Transverse colon (tissue), 4 donors: ENCODE measurements around the gene SLC31A2. TPM values are rescaled to one million over a fixed set of nuclear protein-coding genes. Genes with fewer than 3 reads are reported as not detected.

Experiments used
- DNase-seq: peaks from one replicate; pipeline ENCODE4 v3.0.0-alpha.2; 2019
- H3K27ac ChIP-seq, 4 donors: fragments of 200-600 bp; sonication (generic); 2 replicates each; pipeline ENCODE4 v1.5.1; 2016 to 2018; ENCODE audit warnings: inconsistent platforms in 4 of 4
- H3K27me3 ChIP-seq: fragments of 200-600 bp; sonication (generic); 2 replicates; pipeline ENCODE4 v1.5.1; 2017; ENCODE audit warnings: inconsistent platforms
- H3K36me3 ChIP-seq, 4 donors: fragments of 200-600 bp; sonication (generic); 2 replicates each; pipeline ENCODE4 v1.5.1; 2017 to 2019; ENCODE audit warnings: inconsistent platforms in 4 of 4
- H3K4me1 ChIP-seq, 4 donors: fragments of 200-600 bp; sonication (generic); 2 replicates each; pipeline ENCODE4 v1.5.1; 2017 to 2020; ENCODE audit warnings: inconsistent platforms in 4 of 4
- H3K4me3 ChIP-seq, 4 donors: fragments of 200-600 bp; sonication (generic); 1 replicate in 1 of 4; 2 replicates in 3 of 4; pipeline versions ENCODE4 v1.5.1 to v1.6.1; 2017 to 2019; ENCODE audit warnings: inconsistent platforms in 4 of 4
- H3K9me3 ChIP-seq, 2 donors: fragments of 200-600 bp; sonication (generic); 2 replicates each; pipeline ENCODE4 v1.5.1; 2017 to 2019; ENCODE audit warnings: inconsistent platforms in 2 of 2
- CTCF ChIP-seq, 5 experiments: fragments of 200-600 bp in 3 of 5; fragments of 450-650 bp in 2 of 5; sonication (generic) in 3 of 5; IDR thresholded peaks; 1 replicate in 2 of 5; 2 replicates in 3 of 5; pipeline ENCODE4 v1.5.1; 2016 to 2017; ENCODE audit warnings: antibody characterized with exemption in 5 of 5, inconsistent platforms in 3 of 5, mild to moderate bottlenecking in 2 of 5, moderate library complexity in 1 of 5
- EP300 ChIP-seq: sonication (generic); formaldehyde crosslinking; IDR thresholded peaks from one replicate; pipeline ENCODE4 v1.6.1; 2017; ENCODE audit warnings: antibody characterized with exemption, low read depth
- POLR2A ChIP-seq: fragments of 450-650 bp; IDR thresholded peaks from one replicate; pipeline ENCODE4 v1.6.1; 2016; ENCODE audit warnings: antibody characterized with exemption, mild to moderate bottlenecking, moderate library complexity
- POLR2AphosphoS5 ChIP-seq, 3 donors: sonication (generic); formaldehyde crosslinking; IDR thresholded peaks; one replicate each; pipeline ENCODE4 v1.6.1; 2016; ENCODE audit warnings: antibody characterized with exemption in 3 of 3
- WGBS, 2 donors: methylation state at CpG; one replicate each; pipeline ENCODE4 v1.1.5; 2018; ENCODE audit warnings: low coverage in 1 of 2; 5-methylcytosine and 5-hydroxymethylcytosine counted together
- in situ Hi-C, 4 donors: fragments of 200-750 bp; cut with MboI; loops; one replicate each; pipeline versions ENCODE4 v1.15.0 to v1.15.1; 2017; ENCODE audit warnings: low sequenced_read_pairs in 3 of 4, low pct_ligation_motif_present in 1 of 4, low pct_unique_long_range_greater_than_20kb in 1 of 4
- intact Hi-C: fragments of 100-400 bp; cut with DNase I; formaldehyde crosslinking; loops from one replicate; pipeline ENCODE4 v1.15.1; 2023; ENCODE audit warnings: low total_unique reads
- total RNA-seq, 4 donors: library from RNA; depleted of rRNA; stranded (reverse); fragments of >200 nt; gene quantifications; one replicate each; pipeline ENCODE4 v1.1.0, GENCODE V29; 2016

The SLC31A2 gene
- total RNA-seq, 4 donors from 2014 or later, result 4.4 to 81.6 (median 40.3) TPM

- no peak for DNase-seq
- Histone ChIP-seq H3K27ac (no peak overlapping the region), H3K9me3 (no peaks in the 10 kb centered on the region), H3K36me3 (peaks cover 0 to 80% (median 30%) of the 10 kb centered on the region in 4 donors), H3K4me1 (no peaks in the 10 kb centered on the region), H3K27me3 (no peaks in the 10 kb centered on the region), H3K4me3 (no peak overlapping the region)
- intact Hi-C loops (no loop called here), in situ Hi-C loops (no loop called here)
- WGBS, 2 donors, result 97% methylated on average over 4 of the region's 4 CpGs; no CpG with 5 or more reads in 1 of the 2 donors
- TF ChIP-seq CTCF (IDR thresholded peaks at IDR 0.05) (no peak), POLR2A (no peak), POLR2AphosphoS5 (IDR thresholded peaks at IDR 0.05) (no peak), EP300 (no peak)
Measured at GRCh38 chr9:113166039-113166438, 15.2 kb downstream of the SLC31A2 start.

- no peak for TF ChIP-seq POLR2A
- TF ChIP-seq POLR2AphosphoS5 (IDR thresholded peaks at IDR 0.05), result no peak
- TF ChIP-seq EP300, result no peak
- no peak for TF ChIP-seq CTCF (IDR thresholded peaks at IDR 0.05)
- DNase-seq, result no peak
- no peaks in the 10 kb centered on the region for H3K27me3 ChIP-seq
- H3K36me3 ChIP-seq, result peaks cover 0 to 86% (median 35%) of the 10 kb centered on the region in 4 donors
- H3K4me3 ChIP-seq, result no peak overlapping the region
- 99% methylated on average over 5 of the region's 5 CpGs; no CpG with 5 or more reads in 1 of the 2 donors for WGBS, 2 donors
- H3K9me3 ChIP-seq, result no peaks in the 10 kb centered on the region
- intact Hi-C loops (no loop called here), in situ Hi-C loops (no loop called here)
- H3K4me1 ChIP-seq, result no peaks in the 10 kb centered on the region
- no peak overlapping the region for H3K27ac ChIP-seq
Measured at GRCh38 chr9:113168809-113169208, 18.0 kb downstream of the SLC31A2 start.

- intact Hi-C loops, result no loop called here
- H3K27ac ChIP-seq, result no peak overlapping the region
Measured at GRCh38 chr9:113173341-113173740, 22.5 kb downstream of the SLC31A2 start.

GRCh38 chr9:113176803-113177202 lies 26.0 kb downstream of the SLC31A2 start:
- intact Hi-C loops (no loop called here), in situ Hi-C loops (no loop called here)

More at GRCh38 chr9:113173341-113173740, 22.5 kb downstream of the SLC31A2 start:
- Histone ChIP-seq H3K36me3 (peaks cover 0 to 85% (median 33%) of the 10 kb centered on the region in 4 donors), H3K27me3 (no peaks in the 10 kb centered on the region), H3K9me3 (no peaks in the 10 kb centered on the region), H3K4me1 (no peaks in the 10 kb centered on the region), H3K4me3 (no peak overlapping the region)
- no peak for DNase-seq
- in situ Hi-C loops, result no loop called here
- no peak for TF ChIP-seq CTCF (IDR thresholded peaks at IDR 0.05)
- TF ChIP-seq POLR2A, result no peak
- no peak for TF ChIP-seq EP300
- TF ChIP-seq POLR2AphosphoS5 (IDR thresholded peaks at IDR 0.05), result no peak
- WGBS, 2 donors, result 96 to 100% methylated on average over 2 to 3 of the region's 3 CpGs

More at GRCh38 chr9:113176803-113177202, 26.0 kb downstream of the SLC31A2 start:
- H3K9me3 ChIP-seq, result no peaks in the 10 kb centered on the region
- no peak overlapping the region for H3K4me3 ChIP-seq
- H3K4me1 ChIP-seq, result no peaks in the 10 kb centered on the region
- 91 to 95% methylated on average over 3 to 6 of the region's 6 CpGs for WGBS, 2 donors
- H3K27ac ChIP-seq, result no peak overlapping the region
- no peak for DNase-seq
- peaks cover 0 to 81% (median 31%) of the 10 kb centered on the region in 4 donors for H3K36me3 ChIP-seq
- no peaks in the 10 kb centered on the region for H3K27me3 ChIP-seq
- TF ChIP-seq CTCF (IDR thresholded peaks at IDR 0.05) (no peak), EP300 (no peak), POLR2AphosphoS5 (IDR thresholded peaks at IDR 0.05) (no peak), POLR2A (no peak)
